NCI-H2196 treated with DMSO at 0.1 percent for 48 hours (cell line): ENCODE measurements around the gene GATM.
"Not testable (repeated sequence)": the region's sequence is repeated elsewhere in the genome, so short reads cannot be mapped to it uniquely, and the experiment has no call there.

Experiments
- DNase-seq: peaks from one replicate; lab custom pipeline; 2025; ENCODE audit not compliant: unreplicated experiment; lab: John Stamatoyannopoulos, UW

Gene GATM

GRCh38 chr15:45389351-45389750, 11.0 kb upstream of the GATM start:
- DNase-seq: no peak

- DNase-seq: no peak
These were observed 9.2 kb upstream of the GATM start for GRCh38 chr15:45387380-45388007.

GRCh38 chr15:45386974-45387373, 8.6 kb upstream of the GATM start:
- DNase-seq: no peak

GRCh38 chr15:45386420-45386819, 8.1 kb upstream of the GATM start:
- DNase-seq: no peak

GRCh38 chr15:45385590-45385989, 7.2 kb upstream of the GATM start:
- no peak for DNase-seq

GRCh38 chr15:45384700-45385099, 6.4 kb upstream of the GATM start:
- no peak for DNase-seq

- DNase-seq: no peak
These were observed 544 bp upstream of the GATM start for GRCh38 chr15:45378913-45379262.

- DNase-seq: no peak
These were observed 665 bp downstream of the GATM start for GRCh38 chr15:45377609-45378148.

- no peak for DNase-seq
These were observed 1.3 kb downstream of the GATM start for GRCh38 chr15:45376967-45377608.

- DNase-seq: no peak
These were observed 1.9 kb downstream of the GATM start for GRCh38 chr15:45376300-45376928.

- DNase-seq: no peak
These were observed 2.5 kb downstream of the GATM start for GRCh38 chr15:45375836-45376235.

- no peak for DNase-seq
These were observed 4.4 kb downstream of the GATM start for GRCh38 chr15:45373976-45374375.

- no peak for DNase-seq
These were observed 6.0 kb downstream of the GATM start for GRCh38 chr15:45372041-45372995.

GRCh38 chr15:45371546-45371945, 6.8 kb downstream of the GATM start:
- no peak for DNase-seq

- DNase-seq: not testable (repeated sequence)
These were observed 8.3 kb downstream of the GATM start for GRCh38 chr15:45370042-45370441.

GRCh38 chr15:45367222-45367621, 11.1 kb downstream of the GATM start:
- DNase-seq: not testable (repeated sequence)

- no peak for DNase-seq
These were observed 14.1 kb downstream of the GATM start for GRCh38 chr15:45364271-45364670.

GRCh38 chr15:45363801-45364200, 14.5 kb downstream of the GATM start:
- no peak for DNase-seq

GRCh38 chr15:45363334-45363733, 15.0 kb downstream of the GATM start:
- DNase-seq: no peak

GRCh38 chr15:45362419-45362818, 15.9 kb downstream of the GATM start:
- DNase-seq: no peak

GRCh38 chr15:45361878-45362277, 16.5 kb downstream of the GATM start:
- DNase-seq: no peak
